GM21576 (cell line): ENCODE results near the gene RBMS3.
A peak's percentile ranks its signal among the peaks of the same experiment; 100 is the strongest.
"Not testable (repeated sequence)": the region's sequence is repeated elsewhere in the genome, so short reads cannot be mapped to it uniquely, and the experiment has no call there.

Source experiments
- ATAC-seq: cut with Tn5 transposase; IDR thresholded peaks from one replicate; pipeline ENCODE4 v1.9.1; 2021; ENCODE audit warnings: mild to moderate bottlenecking, moderate library complexity; ENCODE audit not compliant: unreplicated experiment

RBMS3 gene

GRCh38 chr3:29280404-29281093, at the start of gene RBMS3:
RBMS3 (plus strand) TSS chr3:29281071.
- peak; percentile 31 for ATAC-seq

- ATAC-seq, result not testable (repeated sequence)
Observed at GRCh38 chr3:29233126-29233525, 47.7 kb upstream of the RBMS3 start.

GRCh38 chr3:29236146-29236840, 44.6 kb upstream of the RBMS3 start:
- no peak for ATAC-seq

- ATAC-seq, result no peak
Observed at GRCh38 chr3:29239376-29239775, 41.5 kb upstream of the RBMS3 start.

GRCh38 chr3:29240248-29240647, 40.6 kb upstream of the RBMS3 start:
- no peak for ATAC-seq

GRCh38 chr3:29240887-29241286, 40.0 kb upstream of the RBMS3 start:
- ATAC-seq, result no peak

- no peak for ATAC-seq
Observed at GRCh38 chr3:29241855-29242254, 39.0 kb upstream of the RBMS3 start.

GRCh38 chr3:29242296-29242695, 38.6 kb upstream of the RBMS3 start:
- no peak for ATAC-seq

- no peak for ATAC-seq
Observed at GRCh38 chr3:29245441-29245840, 35.4 kb upstream of the RBMS3 start.

- ATAC-seq, result no peak
Observed at GRCh38 chr3:29247088-29247745, 33.7 kb upstream of the RBMS3 start.

GRCh38 chr3:29249829-29250345, 31.0 kb upstream of the RBMS3 start:
- no peak for ATAC-seq

GRCh38 chr3:29255854-29256696, 24.8 kb upstream of the RBMS3 start:
- no peak for ATAC-seq

GRCh38 chr3:29258161-29258560, 22.7 kb upstream of the RBMS3 start:
- ATAC-seq, result no peak

GRCh38 chr3:29261119-29261518, 19.8 kb upstream of the RBMS3 start:
- no peak for ATAC-seq

- no peak for ATAC-seq
Observed at GRCh38 chr3:29263476-29263875, 17.4 kb upstream of the RBMS3 start.

- ATAC-seq, result no peak
Observed at GRCh38 chr3:29265509-29266072, 15.3 kb upstream of the RBMS3 start.

GRCh38 chr3:29267226-29267625, 13.6 kb upstream of the RBMS3 start:
- ATAC-seq, result no peak

- no peak for ATAC-seq
Observed at GRCh38 chr3:29268651-29269050, 12.2 kb upstream of the RBMS3 start.

GRCh38 chr3:29270752-29271151, 10.1 kb upstream of the RBMS3 start:
- ATAC-seq, result no peak

- ATAC-seq, result no peak
Observed at GRCh38 chr3:29271475-29271874, 9.4 kb upstream of the RBMS3 start.

- no peak for ATAC-seq
Observed at GRCh38 chr3:29274667-29275066, 6.2 kb upstream of the RBMS3 start.
